Activated CD8-positive, alpha-beta memory T cell treated with anti-CD3 and anti-CD28 coated beads, Interleukin-2, amount 50 U/mL, for 24 hours (primary cell): ENCODE measurements around the gene TPTE.
"Not testable (repeated sequence)": the region's sequence is repeated elsewhere in the genome, so short reads cannot be mapped to it uniquely, and the experiment has no call there.

ENCODE experiments used
- DNase-seq: peaks from one replicate; pipeline ENCODE4 v3.0.0-alpha.2; 2020; ENCODE audit errors: extremely low read depth

TPTE gene

DNA sequence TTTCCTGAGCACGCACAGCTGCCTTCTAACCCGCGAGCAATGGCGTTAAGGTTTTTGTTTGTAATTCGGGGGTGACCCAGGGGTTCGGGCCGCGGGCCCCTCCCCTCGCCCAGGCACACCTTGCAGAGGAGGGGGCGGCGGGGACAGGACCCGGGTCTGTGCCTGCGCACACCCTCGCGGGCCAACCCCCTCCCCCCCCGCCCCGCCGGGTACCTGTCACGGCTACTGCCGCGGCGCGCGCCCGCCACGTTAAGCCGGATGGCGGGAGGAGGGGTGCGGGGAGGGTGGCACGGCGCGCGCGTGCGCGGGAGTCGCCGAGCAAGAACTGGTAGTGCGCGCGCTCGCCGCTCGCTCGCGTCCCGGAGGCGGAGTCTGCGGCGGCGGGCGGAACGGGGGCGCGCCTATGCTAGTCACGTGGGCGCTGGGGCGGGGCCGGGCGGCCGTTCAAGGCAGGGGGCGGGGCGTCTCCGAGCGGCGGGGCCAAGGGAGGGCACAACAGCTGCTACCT, at the start of gene TPTE:
Gene TPTE (plus strand): TSS at position 493 of the 508 bp plus-strand sequence. CDS start 17,141 bp downstream, outside the sequence.
- no peak for DNase-seq

DNA sequence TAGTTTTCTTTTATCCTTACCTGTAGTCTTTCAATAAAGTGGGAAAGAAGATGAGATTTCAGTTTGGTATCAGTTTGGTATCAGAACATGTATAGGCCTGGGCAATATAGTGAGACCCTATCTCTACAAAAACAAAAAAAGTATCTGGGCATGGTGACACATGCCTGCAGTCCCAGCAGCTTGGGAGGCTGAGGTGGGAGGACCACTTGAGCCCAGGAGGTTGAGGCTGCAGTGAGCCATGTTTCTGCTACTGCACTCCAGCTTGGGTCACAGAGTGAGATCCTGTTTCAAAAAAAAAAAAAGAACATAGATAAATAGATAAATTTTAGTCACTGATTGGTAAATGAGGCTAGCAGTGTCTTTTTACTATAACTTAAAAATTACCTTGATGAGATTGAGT, 49.4 kb upstream of the TPTE start:
- DNase-seq = not testable (repeated sequence)

DNA sequence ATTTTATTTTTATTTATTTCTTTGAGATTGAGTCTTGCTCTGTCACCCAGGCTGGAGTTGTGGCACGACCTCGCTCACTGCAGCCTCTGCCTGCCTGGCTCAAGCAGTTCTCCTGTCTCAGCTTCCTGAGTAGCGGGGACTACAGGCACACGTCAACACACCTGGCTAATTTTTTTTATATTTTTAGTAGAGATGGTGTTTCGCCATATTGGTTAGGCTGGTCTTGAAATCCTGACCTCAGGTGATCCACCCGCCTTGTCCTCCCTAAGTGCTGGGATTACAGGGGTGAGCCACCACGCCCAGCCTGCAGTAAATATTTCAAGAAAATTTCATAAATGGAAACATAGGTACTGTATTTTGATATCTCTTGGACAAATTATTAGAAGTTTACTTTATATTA, 43.6 kb upstream of the TPTE start:
- not testable (repeated sequence) for DNase-seq

GRCh38 chr21:10479875-10480274, 41.5 kb upstream of the TPTE start:
- DNase-seq = not testable (repeated sequence)

GRCh38 chr21:10484864-10485263, 36.5 kb upstream of the TPTE start:
- not testable (repeated sequence) for DNase-seq

DNA sequence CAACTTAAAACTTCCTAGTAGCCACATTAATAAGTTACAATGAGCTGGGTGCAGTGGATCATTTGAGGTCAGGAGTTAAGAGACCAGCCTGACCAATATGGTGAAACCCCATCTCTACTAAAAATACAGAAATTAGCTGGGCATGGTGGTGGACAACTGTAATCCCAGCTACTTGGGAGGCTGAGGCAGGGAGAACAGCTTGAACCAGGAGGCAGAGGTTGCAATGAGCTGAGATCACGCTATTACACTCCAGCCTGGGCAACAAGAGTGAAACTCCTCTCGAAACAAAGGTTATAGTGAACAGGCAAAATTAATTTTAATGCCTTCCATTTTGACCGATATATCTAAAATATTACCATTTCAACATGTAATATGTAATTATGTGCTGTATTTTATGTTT, 30.9 kb upstream of the TPTE start:
- DNase-seq = not testable (repeated sequence)

DNA sequence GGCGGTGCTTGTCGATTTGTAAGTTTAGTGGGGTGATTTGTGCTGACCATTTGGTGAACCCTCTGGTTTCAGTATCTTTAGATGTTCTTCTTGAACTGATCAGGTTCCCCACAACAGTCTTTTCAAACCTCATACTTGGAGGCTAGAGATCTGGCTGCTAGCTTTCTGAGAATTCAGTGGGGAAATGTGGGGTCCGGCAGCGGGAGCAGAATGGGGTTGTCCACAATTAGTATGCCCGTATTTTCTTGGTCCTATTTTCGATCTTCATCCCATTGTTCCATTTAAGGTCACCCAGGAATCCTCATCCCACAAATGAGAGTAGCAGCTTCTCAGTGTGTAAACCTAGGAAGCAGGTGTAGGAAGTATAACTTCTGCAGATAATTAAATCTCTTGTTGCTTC, 10.3 kb upstream of the TPTE start:
- DNase-seq = no peak

GRCh38 chr21:10516889-10517288, 4.5 kb upstream of the TPTE start:
- DNase-seq = not testable (repeated sequence)

DNA sequence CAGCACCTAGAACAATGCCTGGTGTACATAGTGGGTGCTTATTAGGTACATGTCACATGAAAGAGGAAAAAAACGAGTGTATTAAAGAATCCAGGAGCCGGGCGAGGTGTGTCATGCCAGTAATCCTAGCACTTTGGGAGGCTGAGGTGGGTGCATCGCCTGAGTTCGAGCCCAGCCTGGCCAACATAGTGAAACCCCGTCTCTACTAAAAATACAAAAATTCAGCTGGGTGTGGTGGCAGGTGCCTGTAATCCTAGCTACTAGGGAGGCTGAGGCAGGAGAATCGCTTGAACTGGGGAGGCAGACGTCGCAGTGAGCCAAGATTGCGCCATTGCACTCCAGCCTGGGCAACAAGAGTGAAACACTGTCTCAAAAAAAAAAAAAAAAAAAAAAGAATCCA, 3.5 kb upstream of the TPTE start:
- DNase-seq = not testable (repeated sequence)

- not testable (repeated sequence) for DNase-seq
Observed at GRCh38 chr21:10521835-10522500, 585 bp downstream of the TPTE start.

DNA sequence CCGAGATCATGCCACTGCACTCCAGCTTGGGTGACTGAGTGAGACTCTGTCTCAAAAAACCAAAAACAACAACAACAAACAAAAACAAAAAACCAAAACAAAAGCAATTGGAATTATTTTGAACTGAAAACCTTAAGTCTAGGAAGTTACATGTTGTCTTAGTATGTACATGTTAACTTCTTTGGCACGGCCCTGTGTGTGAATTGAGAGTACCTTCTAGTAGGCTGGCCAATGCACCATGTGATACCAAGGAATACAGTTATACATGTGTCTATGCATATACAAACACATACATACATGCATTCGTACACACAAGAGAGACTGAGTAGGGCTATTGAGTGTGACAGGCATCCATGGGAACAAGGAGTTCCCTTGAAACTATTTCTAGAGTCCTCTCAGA, 18.6 kb downstream of the TPTE start:
- no peak for DNase-seq

- DNase-seq = not testable (repeated sequence)
Observed at GRCh38 chr21:10544376-10544775, 23.0 kb downstream of the TPTE start.

- not testable (repeated sequence) for DNase-seq
Observed at GRCh38 chr21:10547868-10548267, 26.5 kb downstream of the TPTE start.

- DNase-seq = not testable (repeated sequence)
Observed at GRCh38 chr21:10548331-10548954, 27.1 kb downstream of the TPTE start.

DNA sequence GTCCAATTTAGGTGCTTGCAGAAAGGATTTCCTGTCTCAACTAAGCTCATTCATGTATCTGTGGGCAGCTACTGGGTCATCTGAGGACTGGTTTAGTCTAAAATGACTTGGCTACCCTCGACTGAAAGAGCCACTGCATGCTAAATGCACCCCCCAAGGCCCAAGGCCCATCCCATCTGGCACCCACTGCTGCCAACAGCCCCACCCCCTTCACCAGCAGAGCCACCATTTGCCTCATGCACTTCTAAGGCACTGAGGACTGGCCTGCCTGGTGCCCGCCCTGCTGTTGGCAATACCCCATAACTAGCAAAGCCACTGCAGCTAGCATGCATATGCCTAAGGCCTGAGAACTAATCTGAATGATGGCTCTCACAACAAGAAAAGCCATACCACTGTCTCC, 49.4 kb downstream of the TPTE start:
- not testable (repeated sequence) for DNase-seq

DNA sequence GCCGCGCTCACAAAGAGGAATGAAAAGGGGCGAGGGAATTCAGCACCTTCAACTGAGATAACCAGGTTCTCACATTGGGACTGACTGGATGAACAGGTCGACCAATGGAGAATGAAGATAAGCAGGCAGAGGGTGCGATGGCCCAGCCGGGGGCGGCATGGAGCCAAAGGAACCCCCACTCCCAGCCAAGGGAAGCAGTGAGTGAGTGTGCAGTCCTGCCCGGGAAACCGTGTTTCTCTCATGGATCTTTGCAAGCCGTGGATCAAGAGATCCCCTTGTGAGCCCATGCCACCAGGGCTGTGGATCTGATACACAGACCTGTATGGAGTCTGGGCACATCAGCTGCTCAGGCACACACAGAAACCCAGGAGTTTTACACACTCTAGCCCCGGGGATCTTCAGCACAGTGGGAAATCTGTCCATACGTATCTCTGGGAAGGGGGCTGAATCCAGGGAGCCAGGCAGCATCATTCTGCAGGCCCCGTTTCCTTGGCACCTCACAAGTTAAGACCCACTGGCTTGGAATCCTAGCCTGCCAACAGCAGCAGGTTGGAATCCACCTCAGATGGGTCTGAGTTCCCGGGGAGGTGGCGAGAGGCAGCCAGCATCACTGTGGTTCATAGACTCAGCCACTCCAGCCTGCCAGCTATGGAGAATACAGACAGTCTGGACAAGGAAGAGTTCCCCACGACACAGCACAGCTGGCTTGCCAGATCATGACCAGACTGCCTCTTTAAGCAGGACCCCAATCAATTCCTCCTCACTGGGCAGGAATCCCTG, 53.3 kb downstream of the TPTE start:
- not testable (repeated sequence) for DNase-seq

DNA sequence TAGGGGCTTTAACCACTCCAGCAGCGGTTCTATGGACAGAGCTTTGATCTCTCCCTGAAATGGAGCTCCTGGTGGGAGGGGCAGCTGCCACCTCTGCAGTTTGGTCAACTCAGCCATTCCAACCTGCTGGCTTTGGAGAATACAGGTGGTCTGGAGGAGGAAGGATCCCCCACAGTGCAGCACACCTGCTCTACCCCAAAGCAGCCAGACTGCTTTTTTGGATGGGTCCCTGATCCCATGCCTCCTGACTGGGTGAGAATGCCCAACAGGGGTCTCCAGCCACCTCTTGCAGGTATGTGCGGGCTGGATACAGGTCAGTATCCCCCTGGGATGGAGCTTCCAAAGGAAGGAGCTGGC, 53.9 kb downstream of the TPTE start:
- DNase-seq = no peak

GRCh38 chr21:10578910-10579309, 57.5 kb downstream of the TPTE start:
- not testable (repeated sequence) for DNase-seq

DNA sequence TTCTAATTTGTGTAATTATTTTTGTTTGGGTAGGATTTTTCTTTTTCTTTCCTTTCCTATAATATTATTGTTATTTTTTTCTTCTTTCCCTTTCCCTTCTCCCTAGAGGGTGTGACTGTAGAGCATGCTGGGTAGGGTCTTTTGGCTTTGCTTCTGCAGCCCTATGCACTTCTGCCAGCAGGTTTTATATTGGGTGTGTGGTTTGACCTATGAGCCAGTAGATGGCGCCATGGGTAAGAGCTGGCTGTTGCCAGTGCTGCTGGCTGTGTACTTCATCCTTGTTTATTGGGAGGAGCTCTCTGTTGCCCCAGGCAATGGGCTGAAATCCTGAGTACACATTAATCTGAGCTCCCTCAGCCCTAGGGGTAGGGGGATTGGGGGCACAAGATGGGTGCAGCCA, 67.7 kb downstream of the TPTE start:
- not testable (repeated sequence) for DNase-seq

- DNase-seq = not testable (repeated sequence)
Observed at GRCh38 chr21:10607074-10607473, 85.7 kb downstream of the TPTE start.

DNA sequence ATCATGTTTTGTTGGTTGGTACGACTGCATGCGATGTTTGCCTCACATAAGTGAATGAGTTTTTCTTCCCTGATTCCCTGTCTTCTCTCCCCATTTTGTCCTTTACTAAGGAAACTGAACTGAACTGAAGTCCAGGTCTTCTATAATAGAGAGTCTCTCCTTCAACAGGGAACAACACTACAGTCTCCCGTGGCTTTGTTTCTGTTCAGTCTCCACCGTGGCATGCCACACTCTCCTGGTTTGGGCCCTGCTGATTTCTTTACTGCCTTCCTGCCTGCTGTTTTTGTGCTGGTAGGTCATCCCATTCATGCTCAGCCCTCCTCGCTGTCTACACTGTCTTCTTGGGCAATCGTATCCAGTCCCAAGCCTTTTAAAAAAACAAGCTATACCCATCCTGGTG, 92.9 kb downstream of the TPTE start:
- not testable (repeated sequence) for DNase-seq

DNA sequence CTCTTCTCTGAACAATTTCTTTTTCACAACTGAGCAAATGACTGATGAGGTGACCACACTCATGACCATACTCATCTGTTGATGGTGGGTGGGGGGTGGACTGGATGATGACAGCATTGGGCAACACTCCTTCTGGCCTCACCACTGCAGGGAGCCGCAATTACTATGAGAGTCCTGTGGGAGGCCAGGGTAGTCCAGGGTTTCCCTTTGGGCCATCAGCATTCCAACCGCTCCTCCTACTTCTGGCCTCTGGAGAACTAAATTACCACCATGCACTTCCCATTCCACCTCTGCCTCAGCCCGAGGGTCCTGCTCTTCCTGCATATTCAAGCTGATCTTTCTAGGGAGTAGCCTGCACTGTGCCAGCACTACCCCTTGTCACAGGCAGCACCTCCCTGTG, 94.7 kb downstream of the TPTE start:
- DNase-seq = not testable (repeated sequence)

DNA sequence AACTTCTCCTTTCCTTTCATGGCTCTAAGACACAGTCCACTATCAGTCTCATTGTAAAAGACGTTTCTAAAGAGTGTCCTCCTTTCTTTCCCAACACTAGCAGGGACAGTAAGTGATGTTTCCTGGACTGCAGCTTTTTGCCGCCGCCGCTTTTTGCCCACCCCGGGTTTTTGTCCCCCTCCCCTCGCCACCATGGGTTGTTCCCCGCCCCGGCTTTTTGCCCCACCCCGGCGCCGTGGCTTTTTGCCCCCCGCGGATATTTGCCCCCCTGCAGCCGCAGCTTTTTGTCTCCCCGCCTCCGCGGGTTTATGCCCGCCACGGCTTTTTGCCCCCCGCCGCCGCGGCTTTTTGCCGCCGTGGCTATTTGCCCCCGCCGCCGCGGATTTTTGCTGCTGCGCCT, 95.2 kb downstream of the TPTE start:
- no peak for DNase-seq
